ENCODE results near the gene PTPN23.
A peak's percentile ranks its signal among the peaks of the same experiment; 100 is the strongest.

The PTPN23 gene

GRCh38 chr3:47370887-47371697 lies 9.7 kb upstream of the PTPN23 start:
- Histone ChIP-seq H3K9me3 (ENCODE audit: control insufficient read depth, insufficient read depth, low read depth, low read length) (no peaks in the 10 kb centered on the region), H3K27me3 (ENCODE audit: control insufficient read depth, insufficient read depth, low read length) (no peaks in the 10 kb centered on the region), H3K9ac (ENCODE audit: low read length) (peak overlapping the region; percentile 34), H3K4me3 (ENCODE audit: low read depth, low read length) (no peak overlapping the region), H3K36me3 (ENCODE audit: control insufficient read depth, insufficient read depth, low read length) (no peaks in the 10 kb centered on the region), H3K4me1 (ENCODE audit: control insufficient read depth, insufficient read depth, low read length) (peaks cover 5% of the 10 kb centered on the region; the same call in 1 of the 2 replicates), H3K27ac (ENCODE audit: low read depth, low read length) (no peak overlapping the region)

DNA sequence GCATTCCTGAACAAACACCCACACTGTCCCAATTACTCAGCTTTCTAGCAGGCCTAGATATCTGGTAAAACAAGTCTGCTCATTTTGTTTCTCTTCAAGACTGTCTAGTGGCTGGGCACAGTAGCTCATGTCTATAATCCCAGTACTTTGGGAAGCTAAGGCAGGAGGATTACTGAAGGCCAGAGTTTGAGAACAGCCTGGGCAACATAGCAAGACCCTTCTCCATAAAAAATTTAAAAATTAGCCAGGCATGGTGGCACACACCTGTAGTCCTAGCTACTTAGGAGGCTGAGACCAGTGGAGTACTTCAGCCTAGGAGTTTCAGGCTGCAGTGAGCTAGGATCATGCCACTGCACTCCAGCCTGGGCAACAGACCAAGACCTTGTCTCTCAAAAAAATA lies 6.2 kb upstream of the PTPN23 start:
- H3K4me1 ChIP-seq (ENCODE audit: control insufficient read depth, insufficient read depth, low read length): peaks cover 5% of the 10 kb centered on the region; the same call in 1 of the 2 replicates
- H3K36me3 ChIP-seq (ENCODE audit: control insufficient read depth, insufficient read depth, low read length): no peaks in the 10 kb centered on the region
- no peak overlapping the region for H3K9ac ChIP-seq (ENCODE audit: low read length)
- no peaks in the 10 kb centered on the region for H3K27me3 ChIP-seq (ENCODE audit: control insufficient read depth, insufficient read depth, low read length)
- H3K27ac ChIP-seq (ENCODE audit: low read depth, low read length): no peak overlapping the region
- no peaks in the 10 kb centered on the region for H3K9me3 ChIP-seq (ENCODE audit: control insufficient read depth, insufficient read depth, low read depth, low read length)
- no peak overlapping the region for H3K4me3 ChIP-seq (ENCODE audit: low read depth, low read length)

DNA sequence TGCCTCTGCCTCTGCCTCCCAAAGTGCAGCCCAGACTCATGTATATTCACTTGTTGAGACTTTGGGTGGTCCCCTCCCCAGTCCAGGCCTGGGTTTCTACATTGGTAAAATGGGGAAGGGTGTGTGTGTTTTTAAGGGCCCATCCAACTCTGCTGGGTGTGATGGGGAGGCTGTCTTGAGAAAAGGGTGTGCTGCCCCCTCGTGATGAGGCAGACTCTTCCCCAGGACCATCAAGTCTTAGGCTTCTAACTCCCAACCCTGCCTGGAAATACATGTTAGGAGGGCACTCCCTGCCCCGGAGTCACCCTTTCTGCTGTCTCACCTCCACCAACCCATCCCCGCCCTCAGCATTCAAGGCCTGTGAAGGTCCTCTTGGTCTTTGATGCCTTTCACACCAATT lies 4.4 kb upstream of the PTPN23 start:
- no peaks in the 10 kb centered on the region for H3K9me3 ChIP-seq (ENCODE audit: control insufficient read depth, insufficient read depth, low read depth, low read length)
- no peak overlapping the region for H3K9ac ChIP-seq (ENCODE audit: low read length)
- H3K4me1 ChIP-seq (ENCODE audit: control insufficient read depth, insufficient read depth, low read length): peaks cover 4% of the 10 kb centered on the region; the same call in 1 of the 2 replicates
- no peaks in the 10 kb centered on the region for H3K27me3 ChIP-seq (ENCODE audit: control insufficient read depth, insufficient read depth, low read length)
- no peak overlapping the region for H3K27ac ChIP-seq (ENCODE audit: low read depth, low read length)
- H3K4me3 ChIP-seq (ENCODE audit: low read depth, low read length): no peak overlapping the region
- no peaks in the 10 kb centered on the region for H3K36me3 ChIP-seq (ENCODE audit: control insufficient read depth, insufficient read depth, low read length)

DNA sequence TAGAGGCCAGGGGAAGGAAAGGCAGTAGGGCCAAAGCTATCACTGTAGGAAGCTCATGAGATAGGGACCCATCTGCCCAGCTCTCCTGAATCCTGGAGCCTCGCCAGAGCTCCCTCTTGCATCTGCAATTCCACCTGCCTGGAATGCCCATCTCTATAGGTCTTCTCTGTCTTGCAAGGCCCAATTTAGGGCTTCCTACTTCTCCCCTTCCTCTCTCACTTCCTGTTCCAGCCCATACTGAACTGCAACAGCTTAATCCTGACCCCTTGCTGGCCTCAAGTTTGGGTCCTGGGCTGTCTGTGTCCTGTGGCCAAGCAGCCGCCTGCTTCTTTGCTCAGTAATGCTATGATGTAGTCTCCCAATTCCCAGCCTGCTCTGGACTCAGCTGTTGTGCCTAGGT lies 3.6 kb upstream of the PTPN23 start:
- H3K4me1 ChIP-seq (ENCODE audit: control insufficient read depth, insufficient read depth, low read length): 0 out of 2 replicates have a peak, but pooled peaks cover 5% of the 10 kb centered on the region
- H3K36me3 ChIP-seq (ENCODE audit: control insufficient read depth, insufficient read depth, low read length): no peaks in the 10 kb centered on the region
- no peaks in the 10 kb centered on the region for H3K27me3 ChIP-seq (ENCODE audit: control insufficient read depth, insufficient read depth, low read length)
- H3K9ac ChIP-seq (ENCODE audit: low read length): no peak overlapping the region
- no peaks in the 10 kb centered on the region for H3K9me3 ChIP-seq (ENCODE audit: control insufficient read depth, insufficient read depth, low read depth, low read length)
- no peak overlapping the region for H3K27ac ChIP-seq (ENCODE audit: low read depth, low read length)
- no peak overlapping the region for H3K4me3 ChIP-seq (ENCODE audit: low read depth, low read length)

- no peaks in the 10 kb centered on the region for H3K27me3 ChIP-seq (ENCODE audit: control insufficient read depth, insufficient read depth, low read length)
- 0 out of 2 replicates have a peak, but pooled peaks cover 5% of the 10 kb centered on the region for H3K4me1 ChIP-seq (ENCODE audit: control insufficient read depth, insufficient read depth, low read length)
- no peaks in the 10 kb centered on the region for H3K36me3 ChIP-seq (ENCODE audit: control insufficient read depth, insufficient read depth, low read length)
- no peak overlapping the region for H3K4me3 ChIP-seq (ENCODE audit: low read depth, low read length)
- H3K9ac ChIP-seq (ENCODE audit: low read length): no peak overlapping the region
- no peak overlapping the region for H3K27ac ChIP-seq (ENCODE audit: low read depth, low read length)
- no peaks in the 10 kb centered on the region for H3K9me3 ChIP-seq (ENCODE audit: control insufficient read depth, insufficient read depth, low read depth, low read length)
Observed at GRCh38 chr3:47378869-47379268, 2.0 kb upstream of the PTPN23 start.

GRCh38 chr3:47379411-47379899 lies 1.4 kb upstream of the PTPN23 start:
- Histone ChIP-seq H3K9ac (ENCODE audit: low read length) (peak overlapping the region; percentile 83), H3K27me3 (ENCODE audit: control insufficient read depth, insufficient read depth, low read length) (no peaks in the 10 kb centered on the region), H3K9me3 (ENCODE audit: control insufficient read depth, insufficient read depth, low read depth, low read length) (no peaks in the 10 kb centered on the region), H3K4me1 (ENCODE audit: control insufficient read depth, insufficient read depth, low read length) (0 out of 2 replicates have a peak, but pooled peaks cover 5% of the 10 kb centered on the region), H3K36me3 (ENCODE audit: control insufficient read depth, insufficient read depth, low read length) (no peaks in the 10 kb centered on the region), H3K27ac (ENCODE audit: low read depth, low read length) (no peak overlapping the region), H3K4me3 (ENCODE audit: low read depth, low read length) (peak overlapping the region; percentile 93)

DNA sequence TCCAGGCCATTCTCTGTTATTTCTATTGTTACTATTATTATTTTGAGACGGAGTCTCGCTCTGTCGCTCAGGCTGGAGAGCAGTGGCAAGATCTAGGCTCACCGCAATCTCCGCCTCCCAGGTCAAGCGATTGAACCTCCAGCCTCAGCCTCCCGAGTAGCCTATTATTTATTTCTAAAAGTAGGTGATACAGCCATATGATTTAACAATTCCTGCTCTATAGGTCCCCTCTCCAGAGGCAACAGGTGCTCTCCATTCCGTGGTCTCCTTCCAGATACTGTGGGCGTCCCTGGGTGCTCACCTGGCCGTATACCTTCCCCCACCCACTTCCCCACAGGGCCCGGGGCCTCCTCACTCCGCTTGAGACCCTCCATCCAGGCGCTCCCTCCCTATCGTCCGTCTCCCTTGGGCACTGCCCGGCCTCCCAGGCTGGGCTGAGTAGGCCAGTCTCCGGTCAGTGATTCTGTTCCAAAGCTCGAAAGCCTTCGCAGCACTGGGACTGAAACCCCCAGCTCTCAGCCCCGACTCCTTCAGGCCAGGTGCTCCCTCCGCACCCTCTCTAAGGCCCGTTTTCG lies 708 bp upstream of the PTPN23 start:
- Histone ChIP-seq H3K36me3 (ENCODE audit: control insufficient read depth, insufficient read depth, low read length) (no peaks in the 10 kb centered on the region), H3K9ac (ENCODE audit: low read length) (peak overlapping the region; percentile 83), H3K4me3 (ENCODE audit: low read depth, low read length) (peak overlapping the region; percentile 93), H3K27ac (ENCODE audit: low read depth, low read length) (peak overlapping the region; percentile 41), H3K9me3 (ENCODE audit: control insufficient read depth, insufficient read depth, low read depth, low read length) (no peaks in the 10 kb centered on the region), H3K4me1 (ENCODE audit: control insufficient read depth, insufficient read depth, low read length) (0 out of 2 replicates have a peak, but pooled peaks cover 5% of the 10 kb centered on the region), H3K27me3 (ENCODE audit: control insufficient read depth, insufficient read depth, low read length) (no peaks in the 10 kb centered on the region)

GRCh38 chr3:47381317-47382157 lies 716 bp downstream of the PTPN23 start:
- Histone ChIP-seq H3K9me3 (ENCODE audit: control insufficient read depth, insufficient read depth, low read depth, low read length) (no peaks in the 10 kb centered on the region), H3K9ac (ENCODE audit: low read length) (peak overlapping the region; percentile 83), H3K4me1 (ENCODE audit: control insufficient read depth, insufficient read depth, low read length) (0 out of 2 replicates have a peak, but pooled peaks cover 5% of the 10 kb centered on the region), H3K27me3 (ENCODE audit: control insufficient read depth, insufficient read depth, low read length) (no peaks in the 10 kb centered on the region), H3K36me3 (ENCODE audit: control insufficient read depth, insufficient read depth, low read length) (no peaks in the 10 kb centered on the region), H3K4me3 (ENCODE audit: low read depth, low read length) (peak overlapping the region; percentile 93), H3K27ac (ENCODE audit: low read depth, low read length) (0 out of 2 replicates have a peak overlapping the region, but pooled peaks have one; percentile 14)

DNA sequence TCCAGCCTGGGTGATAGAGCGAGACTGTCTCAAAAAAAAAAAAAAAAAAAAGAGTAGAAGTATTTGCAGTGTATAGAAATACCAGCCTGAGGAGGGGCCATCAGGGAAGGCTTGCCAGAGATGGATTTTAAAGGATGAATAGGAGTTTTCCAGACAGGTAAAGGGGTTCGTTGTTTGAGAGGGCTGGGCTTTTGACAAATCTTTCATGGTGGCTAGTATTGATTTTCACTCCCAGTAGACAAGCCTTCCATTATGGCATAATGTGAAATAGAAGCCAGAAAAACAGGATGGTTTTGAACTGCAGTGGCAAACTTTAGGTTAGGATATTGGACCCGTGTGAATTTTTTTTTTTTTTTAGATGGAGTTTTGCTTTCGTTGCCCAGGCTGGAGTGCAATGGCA lies 3.6 kb downstream of the PTPN23 start:
- H3K9me3 ChIP-seq (ENCODE audit: control insufficient read depth, insufficient read depth, low read depth, low read length): no peaks in the 10 kb centered on the region
- H3K36me3 ChIP-seq (ENCODE audit: control insufficient read depth, insufficient read depth, low read length): peaks cover 7% of the 10 kb centered on the region
- 0 out of 2 replicates have a peak, but pooled peaks cover 5% of the 10 kb centered on the region for H3K4me1 ChIP-seq (ENCODE audit: control insufficient read depth, insufficient read depth, low read length)
- H3K9ac ChIP-seq (ENCODE audit: low read length): no peak overlapping the region
- H3K27me3 ChIP-seq (ENCODE audit: control insufficient read depth, insufficient read depth, low read length): no peaks in the 10 kb centered on the region
- no peak overlapping the region for H3K4me3 ChIP-seq (ENCODE audit: low read depth, low read length)
- H3K27ac ChIP-seq (ENCODE audit: low read depth, low read length): no peak overlapping the region

DNA sequence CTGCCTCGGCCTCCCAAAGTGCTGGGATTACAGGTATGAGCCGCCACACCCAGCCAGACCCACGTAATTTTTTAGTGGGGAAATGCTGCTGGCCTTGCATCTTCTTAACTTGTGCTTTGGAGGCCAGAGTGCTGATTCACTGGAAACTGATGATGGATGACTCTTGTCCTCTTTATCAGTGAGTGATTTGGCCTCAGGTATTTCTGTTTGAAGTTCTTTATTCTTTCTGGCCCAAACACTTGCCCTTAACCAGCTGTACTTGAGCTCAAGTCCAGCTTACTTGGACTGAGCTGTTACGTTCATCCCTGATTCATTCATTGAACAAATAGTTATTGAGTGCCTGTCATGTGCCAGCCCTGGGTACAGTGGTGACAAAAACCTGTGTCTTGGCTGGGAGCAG lies 4.2 kb downstream of the PTPN23 start:
- H3K27me3 ChIP-seq (ENCODE audit: control insufficient read depth, insufficient read depth, low read length): no peaks in the 10 kb centered on the region
- peaks cover 7% of the 10 kb centered on the region for H3K36me3 ChIP-seq (ENCODE audit: control insufficient read depth, insufficient read depth, low read length)
- no peak overlapping the region for H3K27ac ChIP-seq (ENCODE audit: low read depth, low read length)
- 0 out of 2 replicates have a peak, but pooled peaks cover 5% of the 10 kb centered on the region for H3K4me1 ChIP-seq (ENCODE audit: control insufficient read depth, insufficient read depth, low read length)
- H3K9ac ChIP-seq (ENCODE audit: low read length): no peak overlapping the region
- H3K9me3 ChIP-seq (ENCODE audit: control insufficient read depth, insufficient read depth, low read depth, low read length): no peaks in the 10 kb centered on the region
- no peak overlapping the region for H3K4me3 ChIP-seq (ENCODE audit: low read depth, low read length)

Measured in HUES6 (cell line).